ENCODE results near the gene IL18BP. TPM values are rescaled to one million over a fixed set of nuclear protein-coding genes. Genes with fewer than 3 reads are reported as not detected.

The IL18BP gene
- total and polyA plus RNA-seq, 2 experiments from 2014 or later: 2.2 to 2.8 TPM

GRCh38 chr11:72024069-72024754 is 25.5 kb downstream of the IL18BP start:
- peaks cover 7% of the 10 kb centered on the region for H3K36me3 ChIP-seq (replicated peaks; ENCODE audit: insufficient read depth, low read depth)
- H3K27ac ChIP-seq: no peak overlapping the region
- no peaks in the 10 kb centered on the region for H3K27me3 ChIP-seq
- peaks cover 75% of the 10 kb centered on the region for H3K79me2 ChIP-seq
- no peak for DNase-seq (ENCODE audit: low spot score)
- H3K9me3 ChIP-seq (ENCODE audit: low read depth): no peaks in the 10 kb centered on the region
- no peak overlapping the region for H2AFZ ChIP-seq
- TF ChIP-seq CTCF (IDR thresholded peaks at IDR 0.05; ENCODE audit: poor library complexity) (no peak), EZH2phosphoT487 (IDR thresholded peaks at IDR 0.05; ENCODE audit: low read depth, severe bottlenecking, unreplicated experiment) (no peak), EZH2 (IDR thresholded peaks at IDR 0.05; ENCODE audit: borderline replicate concordance) (no peak)
- no peaks in the 10 kb centered on the region for H3K4me1 ChIP-seq (ENCODE audit: insufficient read depth)
- no peaks in the 10 kb centered on the region for H3K9me2 ChIP-seq (replicated peaks; ENCODE audit: insufficient read depth)
- no peak overlapping the region for H3K4me3 ChIP-seq
- 53% methylated on average over 5 of the region's 5 CpGs for WGBS (ENCODE audit: low lambda C conversion rate, missing lambda C conversion rate)
- H3K4me2 ChIP-seq: no peak overlapping the region
- peaks cover 48% of the 10 kb centered on the region for H4K20me1 ChIP-seq (ENCODE audit: insufficient read depth, poor library complexity, severe bottlenecking)

DNA sequence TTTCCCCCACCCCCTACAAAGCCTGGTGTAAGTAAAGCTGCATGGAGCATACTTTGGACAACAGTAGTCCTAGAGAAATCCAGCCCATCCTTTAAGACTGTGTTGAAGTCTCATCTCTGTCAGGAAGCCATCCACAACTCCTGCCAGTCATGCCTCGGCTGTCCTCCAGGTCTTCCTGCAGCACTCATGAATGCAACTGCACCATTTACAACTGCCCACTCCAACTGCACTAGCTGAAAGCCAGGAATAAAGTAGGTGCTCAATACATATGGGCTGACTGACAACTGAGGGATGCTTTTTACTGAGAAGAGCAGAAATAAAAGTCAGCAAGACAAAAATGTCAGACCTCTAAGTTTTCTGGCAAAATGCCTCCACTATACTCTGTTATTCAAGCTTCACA is 27.4 kb downstream of the IL18BP start:
- 69% methylated on average over 1 of the region's 1 CpG for WGBS (ENCODE audit: low lambda C conversion rate, missing lambda C conversion rate)
- Histone ChIP-seq H4K20me1 (ENCODE audit: insufficient read depth, poor library complexity, severe bottlenecking) (peaks cover 67% of the 10 kb centered on the region), H3K9me2 (replicated peaks; ENCODE audit: insufficient read depth) (no peaks in the 10 kb centered on the region), H3K27ac (peak overlapping the region; percentile 67), H3K4me2 (no peak overlapping the region), H3K4me3 (no peak overlapping the region), H3K9me3 (ENCODE audit: low read depth) (no peaks in the 10 kb centered on the region), H3K4me1 (ENCODE audit: insufficient read depth) (peaks cover 13% of the 10 kb centered on the region), H3K79me2 (peaks cover 89% of the 10 kb centered on the region), H3K27me3 (no peaks in the 10 kb centered on the region), H3K36me3 (replicated peaks; ENCODE audit: insufficient read depth, low read depth) (peaks cover 7% of the 10 kb centered on the region), H2AFZ (no peak overlapping the region)
- no peak for DNase-seq (ENCODE audit: low spot score)
- TF ChIP-seq EZH2phosphoT487 (IDR thresholded peaks at IDR 0.05; ENCODE audit: low read depth, severe bottlenecking, unreplicated experiment) (no peak), CTCF (IDR thresholded peaks at IDR 0.05; ENCODE audit: poor library complexity) (no peak), EZH2 (IDR thresholded peaks at IDR 0.05; ENCODE audit: borderline replicate concordance) (no peak)

GRCh38 chr11:72030472-72031045 is 31.9 kb downstream of the IL18BP start:
- 62% methylated on average over 1 of the region's 1 CpG for WGBS (ENCODE audit: low lambda C conversion rate, missing lambda C conversion rate)
- Histone ChIP-seq H3K9me3 (ENCODE audit: low read depth) (no peaks in the 10 kb centered on the region), H2AFZ (no peak overlapping the region), H3K4me3 (no peak overlapping the region), H3K79me2 (peaks cover 100% of the 10 kb centered on the region), H3K27me3 (no peaks in the 10 kb centered on the region), H4K20me1 (ENCODE audit: insufficient read depth, poor library complexity, severe bottlenecking) (peaks cover 87% of the 10 kb centered on the region), H3K4me1 (ENCODE audit: insufficient read depth) (peaks cover 20% of the 10 kb centered on the region), H3K27ac (peak overlapping the region; percentile 26), H3K4me2 (peak overlapping the region; percentile 16), H3K36me3 (replicated peaks; ENCODE audit: insufficient read depth, low read depth) (no peaks in the 10 kb centered on the region), H3K9me2 (replicated peaks; ENCODE audit: insufficient read depth) (no peaks in the 10 kb centered on the region)
- DNase-seq (ENCODE audit: low spot score): no peak
- TF ChIP-seq EZH2phosphoT487 (IDR thresholded peaks at IDR 0.05; ENCODE audit: low read depth, severe bottlenecking, unreplicated experiment): no peak
- no peak for TF ChIP-seq CTCF (IDR thresholded peaks at IDR 0.05; ENCODE audit: poor library complexity)
- no peak for TF ChIP-seq EZH2 (IDR thresholded peaks at IDR 0.05; ENCODE audit: borderline replicate concordance)

All from hepatocyte (in vitro differentiated cells).